Right cardiac atrium (tissue), 5 donors: Measurements from ENCODE around the gene TUFM. TPM values are rescaled to one million over a fixed set of nuclear protein-coding genes. Genes with fewer than 3 reads are reported as not detected.

ENCODE experiments used
- ATAC-seq, 2 donors: fragments of 200-7000 bp; cut with Tn5 transposase; one replicate each; pipeline versions ENCODE4 v1.8.0 to v1.9.1; 2020; ENCODE audit warnings: moderate library complexity in 2 of 2, mild to moderate bottlenecking in 1 of 2
- DNase-seq, 3 donors: peaks; one replicate each; pipeline ENCODE4 v3.0.0-alpha.2; 2020
- H3K27ac ChIP-seq: one replicate; pipeline ENCODE4 v1.5.1; 2013; ENCODE audit warnings: mild to moderate bottlenecking, low read length, control low read depth, moderate library complexity
- H3K27me3 ChIP-seq: one replicate; pipeline ENCODE4 v1.6.1; 2013; ENCODE audit not compliant: control insufficient read depth, insufficient read depth
- H3K4me1 ChIP-seq: one replicate; pipeline ENCODE4 v1.6.1; 2013; ENCODE audit warnings: low read length; ENCODE audit not compliant: control insufficient read depth, insufficient read depth
- H3K4me3 ChIP-seq: one replicate; pipeline ENCODE4 v1.5.1; 2013; ENCODE audit warnings: low read length, control low read depth
- H3K9me3 ChIP-seq: one replicate; pipeline ENCODE4 v1.6.1; 2013; ENCODE audit warnings: low read length; ENCODE audit not compliant: control insufficient read depth
- WGBS: extraction: QIAGEN DNeasy Blood & Tissue Kit; methylation state at CpG from one replicate; pipeline ENCODE4 v1.1.7; 2013; 5-methylcytosine and 5-hydroxymethylcytosine counted together
- intact Hi-C, 4 donors: fragments of 100-400 bp; cut with DNase I; formaldehyde crosslinking; loops; one replicate each; pipeline versions ENCODE4 v1.11.0 to v1.14.0; 2022 to 2023
- polyA plus RNA-seq: library from polyadenylated mRNA; stranded (reverse); fragments of 200-250 nt; gene quantifications from one replicate; pipeline ENCODE4 v1.2.3, GENCODE V29; 2013
- total RNA-seq, 4 donors: library from RNA; stranded (reverse); fragmentation: NEBNext Ultra II Directional; extraction: Animal tissue kit (Norgen Biotek cat#: 25700); gene quantifications; one replicate each; pipeline ENCODE4 v1.2.1, GENCODE V29; 2021
- donor health status: healthy with polysubstance abuse.
- donor health status: DM: no; HTN: yes; CAD: no.
- donor health status: DM: no; HTN: no; CAD: no.
- donor health status: DM: no; HTN: yes; CAD: no; lungs with severe emphysema.
- donor health status: DM: yes; HTN: yes; CAD: no.

The TUFM gene
- total and polyA plus RNA-seq, 5 donors: 160 to 227 (median 181) TPM

DNA sequence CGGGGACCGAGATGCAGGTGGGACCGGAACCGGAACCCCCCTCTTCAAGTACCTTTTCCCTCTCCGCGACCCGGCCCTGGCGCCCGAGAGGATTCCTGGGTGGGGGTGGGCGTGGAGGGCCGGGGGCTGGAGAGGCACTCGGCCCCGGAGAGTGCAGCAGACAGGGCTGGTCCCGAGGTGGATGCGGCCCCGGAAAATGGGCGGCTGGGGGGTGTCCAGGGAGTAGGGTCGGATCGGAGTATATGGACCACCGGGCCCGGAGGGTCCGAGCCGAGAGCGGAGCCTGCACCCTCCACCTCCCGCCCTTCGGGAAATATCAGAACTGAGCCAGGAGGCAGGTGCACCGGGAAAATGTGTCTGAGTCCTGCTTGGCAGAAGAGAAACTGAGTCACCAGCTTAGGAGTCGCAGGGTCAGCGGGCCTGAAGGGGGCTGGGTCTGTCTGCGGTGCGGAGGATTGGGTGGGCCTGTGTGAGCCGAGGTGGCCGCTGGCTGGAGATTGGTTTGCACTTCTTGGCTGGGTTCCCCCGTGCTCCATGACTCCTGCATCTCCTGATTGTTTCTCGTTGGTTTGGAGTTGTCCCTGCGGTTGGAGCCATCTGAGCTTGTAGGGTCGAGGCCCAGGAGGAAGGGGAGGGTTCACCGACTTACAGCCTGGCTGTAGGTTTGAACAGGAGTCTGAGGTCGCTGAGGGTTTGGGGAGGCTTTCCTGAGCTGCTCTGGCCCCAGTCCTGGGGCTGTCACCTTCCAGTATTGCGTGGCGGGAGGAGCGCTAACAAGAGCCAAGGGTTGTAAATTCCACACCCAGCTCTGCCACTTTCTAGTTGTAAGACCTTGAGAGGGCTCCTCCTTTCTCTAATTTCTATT lies 18.0 kb upstream of the TUFM start:
- Histone ChIP-seq H3K9me3 (no peaks in the 10 kb centered on the region), H3K4me1 (no peaks in the 10 kb centered on the region), H3K27ac (peak overlapping the region; percentile 97), H3K4me3 (peak overlapping the region; percentile 84), H3K27me3 (no peaks in the 10 kb centered on the region)
- 2% methylated on average over 42 of the region's 42 CpGs for WGBS
- ATAC-seq (peak; percentile 14 to 22), DNase-seq (peak; percentile 47 to 71 (median 68))
- intact Hi-C loops: no loop called here

DNA sequence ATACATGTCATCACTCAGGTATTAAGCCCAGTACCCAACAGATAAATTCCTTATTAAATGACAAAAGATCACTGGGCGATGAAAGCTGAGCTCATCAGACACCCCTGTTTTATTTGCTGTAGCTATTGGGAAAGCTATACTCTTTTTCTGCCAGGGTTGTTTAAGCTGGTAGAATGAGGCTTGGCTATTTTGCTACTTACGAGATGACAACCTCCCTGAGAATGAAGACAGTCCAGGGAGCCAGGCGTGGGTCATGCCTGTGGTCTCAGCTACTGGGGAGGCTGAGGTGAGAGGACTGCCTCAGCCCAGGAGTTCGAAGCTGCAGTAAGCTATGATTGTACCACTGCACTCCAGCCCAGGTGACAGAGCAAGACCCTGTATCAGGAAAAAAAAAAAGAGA lies 13.2 kb upstream of the TUFM start:
- Histone ChIP-seq H3K27ac (no peak overlapping the region), H3K4me3 (no peak overlapping the region), H3K9me3 (no peaks in the 10 kb centered on the region), H3K4me1 (no peaks in the 10 kb centered on the region), H3K27me3 (no peaks in the 10 kb centered on the region)
- intact Hi-C loops: no loop called here
- ATAC-seq (no peak), DNase-seq (no peak)
- 74% methylated on average over 4 of the region's 4 CpGs for WGBS

DNA sequence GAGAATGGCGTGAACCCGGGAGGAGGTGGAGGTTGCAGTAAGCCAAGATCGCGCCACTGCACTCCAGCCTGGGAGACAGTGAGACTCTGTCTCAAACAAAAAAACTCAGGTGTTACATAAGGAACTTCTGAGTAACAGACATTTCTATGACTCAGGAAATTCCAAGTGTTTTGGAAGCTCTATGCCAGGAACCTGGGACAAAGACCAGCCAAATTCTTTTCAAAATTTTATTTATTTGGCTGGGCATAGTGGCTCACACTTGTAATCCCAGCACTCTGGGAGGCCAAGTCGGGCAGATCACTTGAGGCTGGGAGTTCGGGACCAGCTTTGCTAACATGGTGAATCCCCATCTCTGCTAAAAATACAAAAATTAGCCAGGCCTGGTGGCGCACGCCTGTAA lies 12.3 kb upstream of the TUFM start:
- intact Hi-C loops: no loop called here
- Histone ChIP-seq H3K9me3 (no peaks in the 10 kb centered on the region), H3K27ac (no peak overlapping the region), H3K4me1 (no peaks in the 10 kb centered on the region), H3K27me3 (no peaks in the 10 kb centered on the region), H3K4me3 (no peak overlapping the region)
- ATAC-seq (no peak), DNase-seq (no peak)
- 94% methylated on average over 8 of the region's 8 CpGs for WGBS

DNA sequence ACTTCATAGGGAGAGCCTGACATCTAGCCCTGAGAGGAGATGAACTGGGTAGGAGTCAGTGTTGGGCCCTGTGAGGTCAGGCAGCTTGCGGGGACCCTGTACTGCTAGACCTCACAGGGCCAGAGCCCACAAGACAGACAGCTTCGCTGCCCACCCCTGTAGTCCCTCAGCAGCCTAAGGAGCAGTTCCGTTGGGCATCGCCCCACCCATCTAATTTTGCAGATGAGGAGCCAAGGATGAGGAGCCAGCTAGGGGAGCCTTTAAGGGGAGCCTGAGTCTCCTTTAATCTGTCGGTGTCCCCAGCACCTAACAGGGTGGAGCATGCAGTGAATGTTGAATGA lies 755 bp upstream of the TUFM start:
- DNase-seq (peak in 1 of 3 donors; percentile 53), ATAC-seq (peak; percentile 20 to 39)
- WGBS: 16% methylated on average over 5 of the region's 5 CpGs
- H3K9me3 ChIP-seq: no peaks in the 10 kb centered on the region
- peak overlapping the region; percentile 75 for H3K4me3 ChIP-seq
- H3K27ac ChIP-seq: peak overlapping the region; percentile 85
- intact Hi-C loops: no loop called here
- H3K27me3 ChIP-seq: no peaks in the 10 kb centered on the region
- peaks cover 3% of the 10 kb centered on the region for H3K4me1 ChIP-seq

DNA sequence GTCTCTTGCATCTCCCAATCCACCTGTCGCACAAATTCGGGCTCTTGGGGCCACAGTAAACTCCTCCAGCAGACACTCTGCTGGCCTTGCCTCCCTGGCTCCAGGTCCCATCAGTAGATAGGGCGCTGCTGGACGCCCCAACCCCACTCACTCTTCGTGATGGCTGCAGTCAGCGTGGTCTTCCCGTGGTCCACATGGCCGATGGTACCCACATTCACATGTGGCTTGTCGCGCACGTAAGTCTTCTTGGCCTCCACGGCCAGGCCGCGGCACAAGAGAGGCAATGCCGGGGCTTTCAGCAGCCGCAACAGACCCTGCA lies 428 bp downstream of the TUFM start:
- intact Hi-C loops: no loop called here
- Histone ChIP-seq H3K4me3 (peak overlapping the region; percentile 45), H3K27ac (peak overlapping the region; percentile 21), H3K9me3 (no peaks in the 10 kb centered on the region), H3K27me3 (no peaks in the 10 kb centered on the region), H3K4me1 (peaks cover 3% of the 10 kb centered on the region)
- no peak for DNase-seq
- 2% methylated on average over 16 of the region's 16 CpGs for WGBS
- ATAC-seq: peak; percentile 1

DNA sequence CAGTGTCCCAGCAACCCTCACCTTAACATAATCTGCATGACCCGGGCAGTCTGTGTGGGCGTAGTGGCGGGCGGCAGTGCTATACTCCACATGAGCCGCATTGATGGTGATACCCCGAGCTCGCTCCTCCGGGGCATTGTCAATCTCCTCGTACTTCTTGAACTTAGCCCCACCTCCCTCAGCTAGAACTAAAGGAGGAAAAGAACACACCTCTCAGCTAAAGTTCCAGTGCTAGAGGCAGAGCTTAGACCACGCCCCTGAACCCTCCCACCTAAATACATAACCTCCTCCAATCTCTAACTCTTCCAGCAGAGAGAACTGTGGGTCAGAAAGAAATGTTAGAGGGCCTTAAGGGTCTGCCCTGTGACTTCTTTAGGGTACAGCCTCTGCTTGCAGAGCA lies 855 bp downstream of the TUFM start:
- ATAC-seq: no peak
- Histone ChIP-seq H3K27ac (no peak overlapping the region), H3K9me3 (no peaks in the 10 kb centered on the region), H3K4me1 (peaks cover 3% of the 10 kb centered on the region), H3K4me3 (peak overlapping the region; percentile 45), H3K27me3 (no peaks in the 10 kb centered on the region)
- intact Hi-C loops: no loop called here
- WGBS: 51% methylated on average over 10 of the region's 10 CpGs
- DNase-seq: no peak

DNA sequence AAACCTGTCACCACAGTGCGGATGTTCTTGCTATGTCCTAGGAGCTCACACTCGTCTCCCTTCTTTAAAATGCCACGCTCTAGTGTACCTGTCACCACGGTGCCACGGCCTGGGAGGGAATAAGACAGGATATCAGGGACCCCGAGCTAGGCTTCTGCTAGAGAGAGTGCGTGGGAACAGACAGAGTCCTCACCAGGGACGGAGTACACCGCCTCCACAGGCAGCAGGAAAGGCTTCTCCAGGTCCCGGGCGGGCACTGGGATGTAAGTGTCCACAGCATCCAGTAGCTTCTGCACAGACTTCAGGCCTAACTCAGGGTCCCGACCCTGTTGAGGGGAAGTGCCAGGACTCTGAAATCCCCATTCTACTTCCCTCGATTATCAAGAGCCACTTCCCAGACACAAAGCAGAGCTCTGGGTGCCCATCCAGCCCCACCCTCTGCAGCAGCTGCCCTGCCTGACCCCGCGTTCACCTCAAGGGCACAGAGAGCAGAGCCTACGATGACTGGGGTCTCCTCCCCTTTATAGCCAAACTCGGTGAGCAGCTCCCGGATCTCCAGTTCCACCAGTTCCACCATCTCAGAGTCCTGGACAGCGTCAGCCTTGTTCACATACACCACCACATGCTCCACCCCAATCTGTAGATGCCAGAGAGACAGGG lies 1.8 kb downstream of the TUFM start:
- no peak overlapping the region for H3K27ac ChIP-seq
- H3K9me3 ChIP-seq: no peaks in the 10 kb centered on the region
- peaks cover 3% of the 10 kb centered on the region for H3K4me1 ChIP-seq
- intact Hi-C loops: no loop called here
- no peaks in the 10 kb centered on the region for H3K27me3 ChIP-seq
- 86% methylated on average over 19 of the region's 19 CpGs for WGBS
- ATAC-seq (no peak), DNase-seq (no peak)
- no peak overlapping the region for H3K4me3 ChIP-seq

DNA sequence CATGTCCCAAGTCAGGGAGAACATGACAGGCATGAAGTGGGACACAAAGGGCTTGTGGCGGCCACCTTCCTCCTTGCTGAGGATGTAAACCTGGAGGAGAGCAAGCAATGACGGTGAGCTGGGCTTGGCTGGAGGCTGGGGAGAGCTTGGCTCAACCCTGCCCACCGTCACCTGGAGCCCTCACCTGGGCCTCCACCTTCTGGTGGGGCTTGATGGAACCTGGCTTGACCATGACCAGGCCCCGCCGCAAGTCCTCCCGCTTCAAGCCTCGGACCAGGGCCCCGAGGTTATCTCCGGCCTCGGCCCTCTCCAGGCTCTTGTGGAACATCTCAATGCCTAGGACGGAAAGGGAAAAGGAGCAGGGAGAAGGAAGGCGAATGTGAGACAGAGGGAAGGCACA lies 2.4 kb downstream of the TUFM start:
- Histone ChIP-seq H3K27ac (no peak overlapping the region), H3K27me3 (no peaks in the 10 kb centered on the region), H3K9me3 (no peaks in the 10 kb centered on the region), H3K4me1 (peaks cover 3% of the 10 kb centered on the region), H3K4me3 (no peak overlapping the region)
- no peak for ATAC-seq
- peak in 1 of 3 donors; percentile 42 for DNase-seq
- intact Hi-C loops: no loop called here
- WGBS: 89% methylated on average over 12 of the region's 12 CpGs

DNA sequence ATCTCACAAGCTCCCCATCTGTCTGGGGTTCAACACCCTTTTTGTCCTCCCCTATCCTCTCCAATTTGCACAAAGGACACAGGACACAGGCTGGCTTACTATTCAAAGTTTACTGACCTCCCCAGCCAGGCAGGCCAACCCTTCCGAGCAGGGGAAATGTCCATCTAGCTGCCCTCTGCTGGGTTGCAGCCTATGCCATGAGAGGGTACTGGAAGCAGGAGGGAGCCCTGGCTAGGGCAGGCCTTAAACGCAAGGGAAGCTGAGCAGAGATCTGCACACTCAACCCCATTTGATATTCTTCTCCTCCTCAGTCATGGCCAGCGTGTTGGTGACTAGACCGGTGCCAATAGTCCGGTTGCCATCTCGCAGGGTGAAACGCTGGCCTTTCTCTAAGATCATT lies 3.5 kb downstream of the TUFM start:
- Histone ChIP-seq H3K4me3 (no peak overlapping the region), H3K4me1 (peaks cover 3% of the 10 kb centered on the region), H3K27ac (no peak overlapping the region), H3K9me3 (no peaks in the 10 kb centered on the region), H3K27me3 (no peaks in the 10 kb centered on the region)
- DNase-seq: no peak
- intact Hi-C loops: no loop called here
- no peak for ATAC-seq
- 90% methylated on average over 7 of the region's 7 CpGs for WGBS

DNA sequence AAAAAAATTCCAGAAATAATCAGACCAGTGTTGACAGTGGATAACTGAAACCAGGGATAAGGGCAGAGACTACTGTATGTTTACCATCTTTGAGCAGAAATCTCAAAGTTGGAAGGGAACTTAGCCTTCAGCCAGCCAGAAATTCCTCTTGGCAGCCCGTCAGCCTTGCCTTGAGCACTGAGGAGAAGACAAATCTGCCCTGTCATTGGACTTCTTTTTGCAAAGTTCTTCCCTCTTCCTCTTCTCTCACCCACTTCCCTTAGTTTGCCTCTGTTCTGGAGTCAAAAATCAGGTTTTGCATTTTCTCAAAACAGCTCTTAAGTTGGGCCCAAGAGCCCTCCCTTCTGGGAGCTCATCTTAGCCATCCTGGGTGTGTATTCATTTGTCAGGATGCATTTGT lies 6.2 kb downstream of the TUFM start:
- H3K27ac ChIP-seq: no peak overlapping the region
- WGBS: 26% methylated on average over 1 of the region's 1 CpG
- DNase-seq (no peak), ATAC-seq (no peak)
- no peaks in the 10 kb centered on the region for H3K4me1 ChIP-seq
- no peak overlapping the region for H3K4me3 ChIP-seq
- intact Hi-C loops: no loop called here
- H3K9me3 ChIP-seq: no peaks in the 10 kb centered on the region
- H3K27me3 ChIP-seq: no peaks in the 10 kb centered on the region

DNA sequence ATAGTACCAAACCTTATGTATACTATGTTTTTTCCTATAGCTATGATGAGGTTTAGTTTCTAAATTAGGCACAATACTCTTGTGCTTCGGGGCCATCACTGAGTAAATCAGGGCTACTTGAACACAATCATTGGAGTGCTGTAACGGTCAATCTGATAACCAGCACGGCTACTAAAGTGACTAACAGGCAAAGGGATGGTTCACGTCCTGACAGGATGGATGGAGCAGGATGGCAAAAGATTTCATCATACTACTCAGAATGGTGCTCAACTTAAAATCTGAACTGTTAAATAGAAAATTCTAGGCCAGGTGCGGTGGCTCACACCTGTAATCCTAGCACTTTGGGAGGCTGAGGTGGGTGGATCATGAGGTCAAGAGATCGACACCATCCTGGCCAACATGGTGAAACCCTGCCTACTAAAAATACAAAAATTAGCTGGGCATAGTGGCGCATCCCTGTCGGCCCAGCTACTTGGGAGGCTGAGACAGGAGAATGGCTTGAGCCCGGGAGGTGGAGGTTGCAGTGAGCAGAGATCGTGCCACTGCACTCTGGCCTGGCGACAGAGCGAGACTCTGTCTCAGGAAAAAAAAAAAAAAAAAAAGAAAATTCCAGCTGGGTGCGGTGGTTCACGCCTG lies 7.0 kb downstream of the TUFM start:
- 93% methylated on average over 14 of the region's 14 CpGs for WGBS
- Histone ChIP-seq H3K4me1 (no peaks in the 10 kb centered on the region), H3K9me3 (no peaks in the 10 kb centered on the region), H3K4me3 (no peak overlapping the region), H3K27ac (no peak overlapping the region), H3K27me3 (no peaks in the 10 kb centered on the region)
- ATAC-seq (no peak), DNase-seq (no peak)
- intact Hi-C loops: no loop called here
